ENCODE results near the gene TEX14.
A peak's percentile ranks its signal among the peaks of the same experiment; 100 is the strongest.

The TEX14 gene

GRCh38 chr17:58517928-58518609 is 173.8 kb downstream of the TEX14 start:
- DNase-seq (ENCODE audit: low spot score): peak; percentile 93

DNA sequence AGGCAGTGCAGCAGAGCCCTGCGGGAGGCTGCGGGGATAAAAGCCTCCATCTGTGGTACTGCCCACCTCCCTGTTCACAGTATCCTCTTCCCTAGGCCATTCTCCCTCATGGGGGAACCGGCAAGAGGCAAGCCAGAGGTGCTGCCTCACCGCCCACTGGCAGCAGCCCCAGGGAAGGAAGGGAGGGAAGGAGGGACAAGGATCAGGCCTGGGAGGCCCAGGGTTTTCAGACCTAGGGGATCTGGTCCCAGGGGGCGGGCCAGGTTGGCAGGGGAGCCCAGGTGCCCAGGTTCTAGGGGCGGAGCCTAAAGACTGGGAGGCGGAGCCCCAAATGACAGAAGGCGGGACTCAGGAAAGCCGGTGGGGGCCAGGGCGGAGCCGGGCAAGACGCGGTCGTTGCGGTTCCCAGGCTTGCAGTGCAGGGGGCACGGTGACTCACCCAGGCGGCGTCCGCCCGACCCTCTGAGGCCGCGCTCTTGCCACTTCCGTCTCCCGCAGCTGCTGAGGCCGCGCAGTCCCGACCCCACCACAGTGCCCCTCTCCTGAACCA is 174.4 kb downstream of the TEX14 start:
- DNase-seq (ENCODE audit: low spot score): no peak

DNA sequence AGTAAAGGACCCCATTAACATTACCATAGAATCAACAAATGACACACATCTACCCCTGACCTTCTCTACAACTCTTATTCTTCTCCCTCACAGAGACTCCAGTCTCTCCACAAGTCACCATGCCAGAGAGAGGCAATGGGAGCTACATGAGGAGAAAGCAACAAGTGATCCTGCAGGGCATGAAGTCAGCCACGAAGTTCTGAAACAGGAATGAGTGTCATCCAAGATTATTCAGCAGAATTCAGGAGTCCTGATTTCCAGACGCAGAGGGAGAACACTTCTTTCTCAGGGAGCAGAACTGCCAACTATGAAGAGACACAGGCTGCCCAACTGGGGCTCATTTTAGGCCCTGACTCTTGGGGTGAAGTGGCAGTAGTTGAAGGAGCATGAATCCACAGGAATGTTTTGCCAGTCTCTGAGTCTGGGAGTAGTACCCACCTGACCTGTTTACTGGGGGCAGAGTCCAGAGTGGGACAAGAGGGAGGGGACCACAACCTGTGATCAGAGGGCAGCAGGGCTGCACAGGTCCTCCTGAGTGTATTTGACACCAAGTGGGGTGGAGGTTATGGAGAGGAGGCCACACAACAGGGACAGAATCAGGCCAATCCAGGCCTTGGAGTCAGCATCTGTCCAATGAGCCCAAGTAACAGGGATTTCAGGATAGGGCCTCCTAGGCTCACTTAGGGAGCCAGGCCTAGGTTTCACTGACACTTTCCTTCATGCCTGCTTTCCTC is 175.0 kb downstream of the TEX14 start:
- DNase-seq (ENCODE audit: low spot score): no peak

GRCh38 chr17:58515286-58515685 is 176.6 kb downstream of the TEX14 start:
- no peak for DNase-seq (ENCODE audit: low spot score)

- DNase-seq (ENCODE audit: low spot score): no peak
These were observed 177.1 kb downstream of the TEX14 start for GRCh38 chr17:58514770-58515157.

- DNase-seq (ENCODE audit: low spot score): peak; percentile 93
These were observed 177.7 kb downstream of the TEX14 start, which contains the start of gene MTMR4 for GRCh38 chr17:58513965-58514769. Gene MTMR4 (minus strand): TSS chr17:58514638. CDS start chr17:58514407, 231 bp downstream.

DNA sequence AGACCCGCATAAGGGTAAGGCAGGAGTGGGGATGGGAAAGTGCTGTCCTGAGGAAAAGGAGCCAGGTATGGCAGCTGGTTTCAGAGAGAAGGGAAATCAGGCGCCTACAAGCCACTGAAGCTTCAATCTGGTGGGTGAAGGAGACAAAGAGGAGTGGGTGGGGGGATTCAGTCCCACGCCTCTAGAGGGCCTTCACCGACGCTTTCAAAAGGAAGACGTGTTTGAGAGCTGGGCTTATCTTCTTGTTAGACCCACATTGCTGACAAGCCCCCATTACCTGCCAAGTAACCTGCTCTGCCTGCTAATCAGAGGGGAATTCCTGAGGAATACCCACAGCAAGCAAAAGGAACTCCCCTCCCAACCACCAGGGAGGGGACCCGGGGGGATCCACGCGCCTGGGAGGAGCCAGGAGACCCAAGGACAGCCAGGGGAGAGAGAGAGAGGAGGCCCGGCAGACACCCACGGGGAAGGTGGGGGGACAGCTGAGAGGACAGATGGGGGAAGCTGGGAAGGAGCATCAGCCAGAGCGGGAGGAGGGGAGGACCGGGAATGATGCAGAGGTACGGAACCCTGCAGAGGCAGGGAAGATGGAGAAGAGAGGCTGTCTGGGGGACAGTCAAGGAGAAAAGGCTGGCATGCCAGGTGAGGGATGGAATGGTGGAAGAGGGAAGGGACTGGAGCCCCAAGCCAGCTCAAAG is 178.4 kb downstream of the TEX14 start:
- DNase-seq (ENCODE audit: low spot score): no peak

DNA sequence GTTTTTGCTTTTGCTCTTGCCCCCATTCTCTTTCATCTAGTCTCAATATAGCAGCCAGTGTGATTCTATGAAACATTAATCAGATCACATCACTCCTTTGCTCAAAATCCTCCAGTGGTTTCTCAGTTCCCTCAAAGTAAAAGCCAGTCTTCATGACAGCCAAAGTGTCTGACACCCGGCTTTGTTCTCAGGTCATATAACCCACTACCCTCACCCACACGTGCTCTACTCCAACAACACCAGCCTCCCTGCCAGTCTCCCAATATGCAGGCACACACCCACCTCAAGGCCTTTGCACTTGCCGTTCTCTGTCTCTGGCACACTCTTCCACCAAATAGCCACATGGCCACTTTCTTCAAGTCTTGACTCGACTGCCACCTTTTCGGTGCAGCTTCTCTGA is 181.8 kb downstream of the TEX14 start:
- no peak for DNase-seq (ENCODE audit: low spot score)

DNA sequence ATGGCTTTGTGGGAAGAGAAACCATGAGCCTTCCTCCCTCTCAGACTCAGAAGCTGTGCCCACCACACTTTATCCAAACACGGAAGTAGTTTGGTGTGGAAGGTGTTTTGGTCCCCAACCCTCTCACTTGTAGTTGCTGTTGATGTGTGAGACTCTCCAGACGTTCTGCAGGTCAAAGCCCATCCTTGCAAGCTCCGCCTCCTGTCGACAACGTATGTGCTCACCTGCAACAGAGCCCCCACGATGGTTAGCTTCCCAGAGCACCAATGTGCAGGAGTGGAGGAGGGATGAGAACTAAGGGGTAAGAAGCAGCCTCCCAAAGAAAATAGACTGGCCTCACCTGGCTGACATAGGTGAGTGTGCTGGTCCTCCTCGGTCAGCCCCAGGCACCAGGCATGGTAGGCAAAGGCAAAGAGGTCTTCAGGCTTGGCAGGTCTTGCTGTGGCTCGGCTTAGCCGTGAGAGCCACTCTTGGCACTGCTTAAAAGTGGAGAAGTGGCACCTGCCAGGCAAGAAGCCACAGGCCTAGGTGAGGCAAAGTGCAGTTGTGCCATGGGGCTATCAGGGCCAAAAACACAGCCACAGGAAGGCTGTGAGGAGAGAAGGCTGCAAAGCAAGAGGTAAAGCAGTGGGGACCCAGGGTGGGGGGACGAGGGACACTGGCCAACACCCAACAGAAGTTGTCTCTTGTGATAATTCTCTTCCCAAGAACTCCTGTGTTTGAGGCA is 183.3 kb downstream of the TEX14 start:
- no peak for DNase-seq (ENCODE audit: low spot score)

GRCh38 chr17:58507123-58507634 is 184.7 kb downstream of the TEX14 start:
- DNase-seq (ENCODE audit: low spot score): no peak
